GM21529 (cell line): ENCODE measurements around the gene SPIN2A.
A peak's percentile ranks its signal among the peaks of the same experiment; 100 is the strongest.
"Not testable (repeated sequence)": the region's sequence is repeated elsewhere in the genome, so short reads cannot be mapped to it uniquely, and the experiment has no call there.

Experiments
- ATAC-seq: cut with Tn5 transposase; IDR thresholded peaks from one replicate; pipeline ENCODE4 v1.9.1; 2021; ENCODE audit not compliant: unreplicated experiment

The SPIN2A gene

GRCh38 chrX:57137073-57137472 lies at the start of gene SPIN2A:
Gene SPIN2A (minus strand): TSS chrX:57137397. CDS start chrX:57136597, 800 bp downstream.
- not testable (repeated sequence) for ATAC-seq

GRCh38 chrX:57178605-57179004 lies 41.4 kb upstream of the SPIN2A start:
- no peak for ATAC-seq

- ATAC-seq = no peak
Observed at GRCh38 chrX:57177070-57177469, 39.9 kb upstream of the SPIN2A start.

- no peak for ATAC-seq
Observed at GRCh38 chrX:57172544-57172943, 35.3 kb upstream of the SPIN2A start.

- no peak for ATAC-seq
Observed at GRCh38 chrX:57156397-57157049, 19.3 kb upstream of the SPIN2A start.

- ATAC-seq = no peak
Observed at GRCh38 chrX:57155171-57155570, 18.0 kb upstream of the SPIN2A start.

GRCh38 chrX:57152222-57152621 lies 15.0 kb upstream of the SPIN2A start:
- ATAC-seq = not testable (repeated sequence)

- ATAC-seq = no peak
Observed at GRCh38 chrX:57138674-57139073, 1.5 kb upstream of the SPIN2A start.

- no peak for ATAC-seq
Observed at GRCh38 chrX:57137501-57137900, 304 bp upstream of the SPIN2A start.

- ATAC-seq = not testable (repeated sequence)
Observed at GRCh38 chrX:57136589-57136988, 608 bp downstream of the SPIN2A start.

- ATAC-seq = no peak
Observed at GRCh38 chrX:57135287-57135686, 1.9 kb downstream of the SPIN2A start.

- ATAC-seq = no peak
Observed at GRCh38 chrX:57134702-57135101, 2.5 kb downstream of the SPIN2A start.

GRCh38 chrX:57133706-57134105 lies 3.5 kb downstream of the SPIN2A start:
- ATAC-seq = no peak

- not testable (repeated sequence) for ATAC-seq
Observed at GRCh38 chrX:57133284-57133683, 3.9 kb downstream of the SPIN2A start.

GRCh38 chrX:57132046-57132445 lies 5.2 kb downstream of the SPIN2A start:
- ATAC-seq = no peak

GRCh38 chrX:57121816-57122215 lies 15.4 kb downstream of the SPIN2A start:
- no peak for ATAC-seq

- peak; percentile 100 for ATAC-seq
Observed at GRCh38 chrX:57121162-57121755, 15.9 kb downstream of the SPIN2A start, which contains the start of gene SPIN2B. Gene SPIN2B (minus strand): TSS chrX:57121548.

GRCh38 chrX:57120619-57121161 lies 16.5 kb downstream of the SPIN2A start:
- ATAC-seq = not testable (repeated sequence)

- no peak for ATAC-seq
Observed at GRCh38 chrX:57119416-57119815, 17.8 kb downstream of the SPIN2A start.

GRCh38 chrX:57117566-57117965 lies 19.6 kb downstream of the SPIN2A start:
- not testable (repeated sequence) for ATAC-seq

- no peak for ATAC-seq
Observed at GRCh38 chrX:57104921-57105398, 32.2 kb downstream of the SPIN2A start.

GRCh38 chrX:57104406-57104805 lies 32.8 kb downstream of the SPIN2A start:
- no peak for ATAC-seq
